ENCODE measurements around the gene GALNT9. TPM values are rescaled to one million over a fixed set of nuclear protein-coding genes. Genes with fewer than 3 reads are reported as not detected.

The GALNT9 gene
- total RNA-seq, 2 donors from 2014 or later, result 4.0 to 10.8 TPM

DNA sequence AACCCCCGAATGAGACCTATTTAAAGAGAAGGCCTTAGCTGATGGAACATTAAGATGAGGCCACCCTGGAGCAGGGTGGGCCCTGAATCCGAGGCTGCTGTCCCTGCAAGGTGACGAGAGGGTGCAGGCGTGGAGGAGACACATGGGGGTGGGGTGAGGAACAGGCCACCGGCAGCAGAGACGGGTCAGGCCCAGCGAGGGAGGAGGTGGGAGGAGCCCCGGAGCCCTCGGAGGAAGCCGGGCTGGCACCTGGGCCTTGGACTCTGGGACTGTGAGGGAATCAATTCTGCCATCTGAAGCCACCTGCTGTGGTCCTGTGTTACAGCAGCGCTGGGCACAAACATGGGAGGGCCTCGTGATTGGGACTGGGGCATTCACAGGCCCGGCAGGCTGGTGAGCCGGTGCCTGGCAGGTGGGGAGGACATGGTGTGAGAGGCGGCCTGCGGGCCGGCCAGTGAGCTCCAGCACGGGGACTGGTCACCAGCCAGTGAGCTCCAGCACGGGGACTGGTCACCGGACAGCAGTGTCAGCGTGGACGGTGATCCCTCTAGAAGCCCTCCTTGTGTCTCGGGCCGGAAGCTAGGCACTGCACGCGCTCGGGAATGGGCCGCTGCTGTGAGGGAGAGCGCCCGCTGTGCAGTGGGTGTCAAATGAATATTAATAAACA lies 138.4 kb downstream of the GALNT9 start:
- no peak overlapping the region for H3K4me3 ChIP-seq
- no peaks in the 10 kb centered on the region for H3K36me3 ChIP-seq
- TF ChIP-seq, protein P1, sequence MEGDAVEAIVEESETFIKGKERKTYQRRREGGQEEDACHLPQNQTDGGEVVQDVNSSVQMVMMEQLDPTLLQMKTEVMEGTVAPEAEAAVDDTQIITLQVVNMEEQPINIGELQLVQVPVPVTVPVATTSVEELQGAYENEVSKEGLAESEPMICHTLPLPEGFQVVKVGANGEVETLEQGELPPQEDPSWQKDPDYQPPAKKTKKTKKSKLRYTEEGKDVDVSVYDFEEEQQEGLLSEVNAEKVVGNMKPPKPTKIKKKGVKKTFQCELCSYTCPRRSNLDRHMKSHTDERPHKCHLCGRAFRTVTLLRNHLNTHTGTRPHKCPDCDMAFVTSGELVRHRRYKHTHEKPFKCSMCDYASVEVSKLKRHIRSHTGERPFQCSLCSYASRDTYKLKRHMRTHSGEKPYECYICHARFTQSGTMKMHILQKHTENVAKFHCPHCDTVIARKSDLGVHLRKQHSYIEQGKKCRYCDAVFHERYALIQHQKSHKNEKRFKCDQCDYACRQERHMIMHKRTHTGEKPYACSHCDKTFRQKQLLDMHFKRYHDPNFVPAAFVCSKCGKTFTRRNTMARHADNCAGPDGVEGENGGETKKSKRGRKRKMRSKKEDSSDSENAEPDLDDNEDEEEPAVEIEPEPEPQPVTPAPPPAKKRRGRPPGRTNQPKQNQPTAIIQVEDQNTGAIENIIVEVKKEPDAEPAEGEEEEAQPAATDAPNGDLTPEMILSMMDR (IDR thresholded peaks at IDR 0.05), result no peak
- H3K9me3 ChIP-seq, result no peaks in the 10 kb centered on the region
- H3K27ac ChIP-seq, result no peak overlapping the region
- DNase-seq (ENCODE audit: low spot score), result no peak
- peaks cover 0 to 17% of the 10 kb centered on the region in 2 donors for H3K4me1 ChIP-seq
- no peaks in the 10 kb centered on the region for H3K27me3 ChIP-seq

DNA sequence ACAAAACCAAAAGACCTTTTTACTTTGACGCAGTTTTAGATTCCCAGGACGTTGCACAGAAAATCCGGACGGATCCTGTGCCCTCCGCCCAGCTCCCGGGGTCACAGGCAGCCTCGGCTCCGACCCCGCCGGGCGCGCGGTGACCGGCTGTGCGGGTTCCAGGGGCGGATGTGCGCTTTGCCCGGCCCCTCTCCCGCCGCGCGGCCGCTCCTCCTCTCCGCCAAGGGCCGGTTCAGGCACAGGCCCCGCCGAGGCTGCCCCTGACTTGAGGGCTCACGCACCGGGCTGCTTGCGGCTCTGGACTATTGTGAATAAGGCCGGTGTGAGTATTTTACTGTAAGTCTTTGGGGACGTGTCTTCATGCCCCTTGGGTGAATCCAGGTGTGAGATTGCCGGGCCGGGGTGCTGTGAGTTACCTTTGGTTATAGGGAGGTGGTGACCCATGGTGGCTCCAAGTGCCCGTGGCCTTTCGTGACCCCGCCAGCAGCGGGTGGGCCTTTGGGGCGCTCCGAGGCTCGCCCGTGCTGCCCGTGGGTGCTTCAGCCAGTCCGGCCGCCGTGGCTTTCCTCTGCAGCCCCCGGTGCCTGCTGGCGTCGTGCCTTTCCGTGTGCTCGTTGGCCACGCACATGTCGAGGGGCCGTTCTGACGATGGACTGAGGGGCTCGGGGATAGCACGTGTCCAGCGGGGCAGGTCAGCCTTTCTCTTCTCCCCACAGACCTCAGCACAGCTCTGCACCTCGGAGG lies 139.2 kb downstream of the GALNT9 start:
- H3K4me1 ChIP-seq, result peaks cover 0 to 17% of the 10 kb centered on the region in 2 donors
- TF ChIP-seq, protein P1 (IDR thresholded peaks at IDR 0.05), result no peak
- H3K4me3 ChIP-seq, result peak overlapping the region; percentile 39 to 64
- no peaks in the 10 kb centered on the region for H3K9me3 ChIP-seq
- no peaks in the 10 kb centered on the region for H3K36me3 ChIP-seq
- H3K27me3 ChIP-seq, result no peaks in the 10 kb centered on the region
- H3K27ac ChIP-seq, result peak overlapping the region; percentile 42 to 81
- DNase-seq (ENCODE audit: low spot score), result no peak

DNA sequence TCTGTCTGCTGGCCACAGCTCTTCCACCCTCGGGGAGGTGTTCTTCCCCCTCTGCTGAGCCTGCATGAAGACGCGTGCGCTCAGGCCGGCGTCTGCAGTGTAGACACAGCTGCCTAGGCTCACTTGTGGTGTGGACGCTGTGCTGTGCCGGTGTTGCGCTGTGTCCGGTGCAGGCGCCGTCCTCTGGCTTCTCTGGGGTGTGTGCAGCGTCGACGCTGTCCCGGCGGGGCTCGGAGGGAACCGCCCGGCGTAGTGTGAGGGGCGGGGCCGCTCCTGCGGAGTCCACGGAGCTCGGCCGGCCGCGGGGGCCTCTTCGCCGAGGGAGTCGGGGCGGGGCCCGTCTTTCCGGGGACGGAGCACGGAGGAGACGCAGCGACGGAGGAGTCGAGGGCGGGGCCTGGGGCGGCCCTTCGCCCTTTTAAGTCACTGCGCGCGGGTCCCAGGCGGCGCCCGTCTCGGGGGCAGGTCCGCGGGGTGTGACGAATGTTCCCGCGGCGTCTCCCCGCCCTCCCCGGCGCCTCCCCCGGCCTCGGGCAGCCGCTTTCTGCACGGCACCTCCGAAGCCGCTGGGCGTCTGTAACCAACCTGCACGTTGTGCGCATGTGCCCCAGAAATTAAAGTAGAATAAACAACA lies 139.9 kb downstream of the GALNT9 start:
- DNase-seq (ENCODE audit: low spot score), result peak; percentile 86
- Histone ChIP-seq H3K9me3 (no peaks in the 10 kb centered on the region), H3K27me3 (no peaks in the 10 kb centered on the region), H3K27ac (peak overlapping the region; percentile 71 to 81), H3K4me1 (peaks cover 0 to 17% of the 10 kb centered on the region in 2 donors), H3K4me3 (peak overlapping the region; percentile 39 to 64), H3K36me3 (no peaks in the 10 kb centered on the region)
- TF ChIP-seq, protein P1 (IDR thresholded peaks at IDR 0.05), result no peak

DNA sequence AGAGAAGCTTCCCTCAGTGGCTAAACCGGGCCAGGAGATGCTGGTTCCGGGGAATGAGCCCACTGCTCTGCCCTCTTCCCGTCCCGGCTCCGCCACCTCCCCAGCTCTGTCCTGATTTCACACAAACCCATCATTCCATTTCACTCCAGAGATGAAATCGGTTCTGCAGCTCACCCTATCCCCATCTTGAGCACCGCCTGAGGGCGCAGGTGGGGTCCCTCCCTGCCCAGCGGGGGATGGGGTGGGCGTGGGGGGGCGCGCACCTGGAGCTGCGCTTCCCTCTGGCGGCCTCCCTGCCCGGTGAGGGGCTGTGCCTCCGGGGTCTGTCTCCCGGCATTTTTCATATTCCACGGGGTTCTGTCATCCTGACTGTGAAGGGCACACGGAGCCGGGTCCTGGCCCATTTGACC lies 140.5 kb downstream of the GALNT9 start:
- TF ChIP-seq, protein P1 (IDR thresholded peaks at IDR 0.05), result no peak
- Histone ChIP-seq H3K9me3 (no peaks in the 10 kb centered on the region), H3K36me3 (no peaks in the 10 kb centered on the region), H3K27me3 (no peaks in the 10 kb centered on the region), H3K4me1 (peaks cover 0 to 17% of the 10 kb centered on the region in 2 donors), H3K4me3 (peak overlapping the region; percentile 39 to 64), H3K27ac (peak overlapping the region; percentile 71 to 81)
- DNase-seq (ENCODE audit: low spot score), result no peak

DNA sequence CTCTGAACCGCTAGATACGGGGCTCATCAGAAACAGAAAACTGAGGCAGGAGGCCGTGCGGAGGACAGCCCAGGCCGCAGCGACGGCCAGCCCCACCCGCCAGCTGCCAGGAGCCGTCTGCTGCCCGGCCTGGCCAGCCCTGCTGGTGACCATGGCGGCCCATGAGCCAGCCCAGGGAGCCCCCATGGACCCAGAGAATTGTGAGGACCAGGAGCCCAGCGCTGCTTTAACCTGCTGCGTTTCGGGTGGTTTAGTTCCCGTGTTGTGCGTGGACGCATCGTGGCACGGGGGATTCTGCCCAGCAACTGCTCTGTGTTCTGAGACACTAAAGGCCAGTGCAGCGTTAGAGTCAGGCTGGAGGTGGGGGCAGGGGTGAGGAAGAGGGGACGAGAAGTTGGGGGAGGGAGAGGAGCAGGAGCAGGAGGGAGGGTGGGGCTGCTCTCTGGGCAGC lies 140.9 kb downstream of the GALNT9 start:
- Histone ChIP-seq H3K27me3 (no peaks in the 10 kb centered on the region), H3K27ac (no peak overlapping the region), H3K4me1 (peaks cover 0 to 17% of the 10 kb centered on the region in 2 donors), H3K9me3 (no peaks in the 10 kb centered on the region), H3K36me3 (no peaks in the 10 kb centered on the region), H3K4me3 (peak overlapping the region in 1 of 2 donors; percentile 64)
- TF ChIP-seq, protein P1 (IDR thresholded peaks at IDR 0.05), result no peak
- no peak for DNase-seq (ENCODE audit: low spot score)
